ENCODE measurements around the gene OGFOD3.

Gene OGFOD3

DNA sequence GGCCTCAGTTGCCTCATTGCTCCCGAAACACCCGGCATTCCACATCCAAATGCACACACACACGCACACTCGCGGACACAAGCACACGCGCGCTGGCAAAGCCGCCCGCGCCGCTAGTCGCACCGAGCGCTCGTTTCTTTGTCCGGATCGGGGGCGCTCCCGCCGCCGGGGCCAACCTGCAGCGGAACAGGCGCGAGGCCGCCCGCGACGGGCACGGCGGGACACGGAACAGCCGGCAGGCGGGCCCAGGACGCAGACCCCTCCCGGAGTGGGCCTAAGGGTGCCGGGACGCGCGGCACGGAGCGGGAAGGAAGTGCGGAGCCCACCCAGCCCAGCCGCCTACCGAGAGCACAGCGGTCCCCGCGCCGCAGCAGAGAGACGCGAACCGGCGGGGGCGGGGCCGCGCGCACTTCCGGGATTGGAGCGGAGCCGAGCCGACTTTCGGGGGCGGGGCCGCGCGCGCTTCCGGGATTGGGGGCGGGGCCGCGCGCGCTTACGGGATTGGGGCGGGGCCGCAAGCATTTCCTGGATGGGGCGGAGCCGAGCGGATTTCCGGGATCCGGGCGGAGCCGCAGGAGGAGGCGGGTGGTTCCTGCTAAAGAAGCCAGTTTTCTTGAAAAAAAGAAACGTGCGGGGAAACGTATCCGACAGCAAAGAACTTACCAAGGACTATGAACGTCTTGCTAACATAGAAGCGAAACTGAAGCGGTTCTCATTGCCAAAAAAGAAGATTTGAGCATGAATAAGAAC lies 32.1 kb upstream of the OGFOD3 start, which contains the start of gene CYBC1:
Gene CYBC1 (minus strand): TSS at position 396 of the 750 bp plus-strand sequence. CDS start 1,498 bp downstream, outside the sequence.
- TF ChIP-seq, protein P1, sequence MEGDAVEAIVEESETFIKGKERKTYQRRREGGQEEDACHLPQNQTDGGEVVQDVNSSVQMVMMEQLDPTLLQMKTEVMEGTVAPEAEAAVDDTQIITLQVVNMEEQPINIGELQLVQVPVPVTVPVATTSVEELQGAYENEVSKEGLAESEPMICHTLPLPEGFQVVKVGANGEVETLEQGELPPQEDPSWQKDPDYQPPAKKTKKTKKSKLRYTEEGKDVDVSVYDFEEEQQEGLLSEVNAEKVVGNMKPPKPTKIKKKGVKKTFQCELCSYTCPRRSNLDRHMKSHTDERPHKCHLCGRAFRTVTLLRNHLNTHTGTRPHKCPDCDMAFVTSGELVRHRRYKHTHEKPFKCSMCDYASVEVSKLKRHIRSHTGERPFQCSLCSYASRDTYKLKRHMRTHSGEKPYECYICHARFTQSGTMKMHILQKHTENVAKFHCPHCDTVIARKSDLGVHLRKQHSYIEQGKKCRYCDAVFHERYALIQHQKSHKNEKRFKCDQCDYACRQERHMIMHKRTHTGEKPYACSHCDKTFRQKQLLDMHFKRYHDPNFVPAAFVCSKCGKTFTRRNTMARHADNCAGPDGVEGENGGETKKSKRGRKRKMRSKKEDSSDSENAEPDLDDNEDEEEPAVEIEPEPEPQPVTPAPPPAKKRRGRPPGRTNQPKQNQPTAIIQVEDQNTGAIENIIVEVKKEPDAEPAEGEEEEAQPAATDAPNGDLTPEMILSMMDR (conservative IDR thresholded peaks at IDR 0.05; ENCODE audit: low read depth, low read length) = no peak
- peak; percentile 49 for DNase-seq (ENCODE audit: low read depth)
- H3K4me3 ChIP-seq (ENCODE audit: low read length) = peak within 1 kb of the TSS; percentile 87

DNA sequence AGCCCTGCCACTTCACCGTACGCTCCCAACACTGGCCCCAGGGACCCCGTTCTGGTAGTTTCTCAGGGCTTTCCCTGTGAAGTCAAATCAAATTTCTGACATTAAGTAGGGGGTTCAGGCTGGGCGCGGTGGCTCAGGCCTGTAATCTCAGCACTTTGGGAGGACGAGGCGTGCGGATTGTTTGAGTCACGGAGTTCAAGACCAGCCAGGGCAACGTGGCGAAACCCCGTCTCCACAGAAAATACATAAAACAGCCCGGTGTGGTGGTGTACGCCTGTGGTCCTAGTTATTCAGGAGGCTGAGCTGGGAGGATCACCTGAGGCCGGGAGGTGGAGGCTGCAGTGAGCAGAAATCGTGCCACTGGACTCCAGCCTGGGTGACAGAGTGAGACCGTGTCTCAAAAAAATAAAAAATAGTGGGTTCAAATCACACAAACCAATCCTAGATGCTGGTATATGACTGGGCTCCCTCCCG lies 31.5 kb upstream of the OGFOD3 start:
- no peak for DNase-seq (ENCODE audit: low read depth)
- TF ChIP-seq, protein P1 (conservative IDR thresholded peaks at IDR 0.05; ENCODE audit: low read depth, low read length) = no peak
- peak overlapping the region; percentile 87 for H3K4me3 ChIP-seq (ENCODE audit: low read length)

DNA sequence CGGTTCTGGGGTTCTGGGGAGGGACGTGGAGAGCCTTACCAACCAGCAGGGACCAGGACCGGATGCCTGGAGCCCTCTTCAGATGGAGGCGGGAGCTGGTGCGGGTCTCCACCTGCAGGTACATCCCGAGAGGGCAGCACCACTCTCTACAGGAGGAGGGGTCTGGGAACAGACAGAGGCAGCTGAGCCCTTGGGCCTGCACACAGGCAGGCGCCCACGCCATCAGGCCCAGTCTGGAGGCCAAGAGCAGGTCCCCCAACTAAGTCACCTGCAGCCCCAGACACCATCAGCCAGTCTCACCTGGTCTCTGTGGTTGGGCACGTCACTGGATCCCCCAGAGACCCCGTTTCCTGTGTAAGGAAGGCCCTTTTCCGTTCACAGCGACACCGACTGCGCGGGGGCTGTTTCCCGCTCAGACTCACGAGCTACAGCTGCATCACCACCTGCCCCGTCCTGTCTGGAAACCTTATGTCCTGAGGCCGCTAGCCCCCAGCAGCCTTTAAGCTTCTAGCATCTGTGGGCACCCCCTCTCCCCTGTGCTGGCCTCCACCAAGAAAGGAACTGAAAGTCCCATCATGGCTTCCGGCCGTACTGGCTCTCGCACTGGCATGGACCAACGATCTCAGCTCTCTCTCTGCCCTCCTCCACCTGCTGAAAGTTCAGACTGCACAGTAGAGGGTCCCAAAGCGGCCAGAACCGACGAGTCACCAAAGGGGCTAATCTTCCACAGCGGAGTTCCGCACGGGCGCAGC lies 30.9 kb upstream of the OGFOD3 start:
- TF ChIP-seq, protein P1 (conservative IDR thresholded peaks at IDR 0.05; ENCODE audit: low read depth, low read length) = no peak
- peak overlapping the region; percentile 87 for H3K4me3 ChIP-seq (ENCODE audit: low read length)
- no peak for DNase-seq (ENCODE audit: low read depth)

DNA sequence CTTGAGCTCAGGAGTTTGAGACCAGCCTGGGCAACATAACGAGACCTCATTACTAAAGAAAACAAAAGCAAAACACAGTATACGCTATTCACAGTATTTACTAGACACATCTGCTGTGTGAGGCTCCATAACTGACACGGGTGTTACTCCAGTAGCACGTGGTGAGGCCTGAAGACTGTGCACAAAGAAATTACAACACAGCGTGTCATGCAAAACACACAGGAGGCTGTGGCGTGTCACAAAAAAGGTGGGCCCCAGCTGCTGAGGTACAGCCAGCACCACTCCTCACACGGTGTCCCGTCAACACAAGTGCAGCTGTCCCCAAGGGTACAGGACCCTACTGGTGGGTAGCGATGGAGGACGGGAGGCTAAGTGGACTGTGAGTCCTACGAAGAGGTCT lies 29.5 kb upstream of the OGFOD3 start:
- no peak for DNase-seq (ENCODE audit: low read depth)
- no peak overlapping the region for H3K4me3 ChIP-seq (ENCODE audit: low read length)
- TF ChIP-seq, protein P1 (conservative IDR thresholded peaks at IDR 0.05; ENCODE audit: low read depth, low read length) = no peak

DNA sequence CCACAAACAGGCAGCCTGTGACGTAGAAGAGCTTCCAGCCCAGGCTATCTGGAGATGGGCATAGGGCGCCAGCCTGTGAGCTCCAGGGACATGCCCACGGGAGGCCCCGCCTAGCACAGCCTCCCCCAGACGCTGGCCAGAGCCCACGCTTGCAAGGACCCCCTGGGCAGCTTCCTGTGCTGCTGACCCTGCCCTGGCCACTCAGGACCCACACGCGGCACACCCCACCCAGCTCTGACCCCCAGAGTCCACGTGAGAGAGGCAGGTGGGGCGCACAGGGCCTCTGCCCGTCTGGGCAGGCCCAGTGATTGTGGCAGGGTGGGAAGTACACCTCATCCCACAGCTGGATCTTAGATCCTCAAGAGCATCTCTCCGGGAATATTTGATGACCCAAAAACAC lies 28.3 kb upstream of the OGFOD3 start:
- H3K4me3 ChIP-seq (ENCODE audit: low read length) = no peak overlapping the region
- TF ChIP-seq, protein P1 (conservative IDR thresholded peaks at IDR 0.05; ENCODE audit: low read depth, low read length) = no peak
- DNase-seq (ENCODE audit: low read depth) = no peak

DNA sequence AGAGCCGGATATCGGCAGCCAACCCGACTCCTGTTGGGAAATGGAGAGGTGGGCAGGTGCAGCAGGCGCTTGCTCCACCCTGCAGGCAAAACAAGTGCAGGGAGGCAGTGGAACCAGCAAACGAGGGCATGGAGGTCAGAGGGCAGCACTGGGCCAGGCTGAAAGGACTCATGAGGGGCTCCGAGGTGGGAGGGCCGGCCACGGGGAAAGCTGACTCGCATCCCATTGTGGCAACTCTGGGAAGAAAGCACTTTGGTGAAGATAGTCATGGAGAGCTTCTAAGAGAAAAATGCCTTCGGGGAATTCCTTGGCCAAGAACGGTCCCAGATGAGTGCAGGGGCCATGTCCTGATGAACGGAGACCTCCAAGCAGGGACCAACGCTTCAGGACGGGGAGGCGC lies 27.7 kb upstream of the OGFOD3 start:
- no peak overlapping the region for H3K4me3 ChIP-seq (ENCODE audit: low read length)
- DNase-seq (ENCODE audit: low read depth) = no peak
- TF ChIP-seq, protein P1 (conservative IDR thresholded peaks at IDR 0.05; ENCODE audit: low read depth, low read length) = no peak

Data from retinal pigment epithelial cell (primary cell).